ENCODE measurements around the gene RGS4.

Gene RGS4

GRCh38 chr1:163104385-163105099 lies 35.4 kb downstream of the RGS4 start:
- no peak for DNase-seq

GRCh38 chr1:163106364-163106987 lies 37.3 kb downstream of the RGS4 start:
- DNase-seq, result no peak

GRCh38 chr1:163107655-163108054 lies 38.5 kb downstream of the RGS4 start:
- DNase-seq, result no peak

GRCh38 chr1:163115887-163116286 lies 46.7 kb downstream of the RGS4 start:
- no peak for DNase-seq

GRCh38 chr1:163119707-163120106 lies 50.5 kb downstream of the RGS4 start:
- DNase-seq, result no peak

- no peak for DNase-seq
Measured at GRCh38 chr1:163120372-163120771, 51.2 kb downstream of the RGS4 start.

GRCh38 chr1:163124812-163125211 lies 55.7 kb downstream of the RGS4 start:
- no peak for DNase-seq

Measured in suppressor macrophage treated with lipopolysaccharide for 1 hour (primary cell).